ENCODE results near the gene AP4M1.

Gene AP4M1

GRCh38 chr7:100071018-100071723, 30.3 kb upstream of the AP4M1 start:
- Histone ChIP-seq H3K4me1 (ENCODE audit: control insufficient read depth, insufficient read depth, low read length) (no peaks in the 10 kb centered on the region), H3K9me3 (replicated peaks; ENCODE audit: low read length) (peaks cover 25% of the 10 kb centered on the region), H3K4me2 (ENCODE audit: low read length) (no peak overlapping the region), H3K9ac (ENCODE audit: low read depth, low read length) (no peak overlapping the region), H3K27me3 (ENCODE audit: control insufficient read depth, insufficient read depth, low read length) (no peaks in the 10 kb centered on the region), H3K4me3 (ENCODE audit: low read length) (no peak overlapping the region), H3K36me3 (ENCODE audit: insufficient read depth, low read length) (peaks cover 69% of the 10 kb centered on the region)

- Histone ChIP-seq H3K4me3 (ENCODE audit: low read length) (no peak overlapping the region), H3K9me3 (replicated peaks; ENCODE audit: low read length) (peaks cover 25% of the 10 kb centered on the region), H3K4me2 (ENCODE audit: low read length) (no peak overlapping the region), H3K4me1 (ENCODE audit: control insufficient read depth, insufficient read depth, low read length) (no peaks in the 10 kb centered on the region), H3K36me3 (ENCODE audit: insufficient read depth, low read length) (peaks cover 79% of the 10 kb centered on the region), H3K27me3 (ENCODE audit: control insufficient read depth, insufficient read depth, low read length) (no peaks in the 10 kb centered on the region), H3K9ac (ENCODE audit: low read depth, low read length) (no peak overlapping the region)
Observed at GRCh38 chr7:100072462-100072861, 29.0 kb upstream of the AP4M1 start.

GRCh38 chr7:100074841-100075240, 26.6 kb upstream of the AP4M1 start:
- H3K9ac ChIP-seq (ENCODE audit: low read depth, low read length) = no peak overlapping the region
- H3K4me2 ChIP-seq (ENCODE audit: low read length) = no peak overlapping the region
- peaks cover 25% of the 10 kb centered on the region for H3K9me3 ChIP-seq (replicated peaks; ENCODE audit: low read length)
- H3K4me1 ChIP-seq (ENCODE audit: control insufficient read depth, insufficient read depth, low read length) = peaks cover 3% of the 10 kb centered on the region
- H3K27me3 ChIP-seq (ENCODE audit: control insufficient read depth, insufficient read depth, low read length) = no peaks in the 10 kb centered on the region
- no peak overlapping the region for H3K4me3 ChIP-seq (ENCODE audit: low read length)
- peaks cover 89% of the 10 kb centered on the region for H3K36me3 ChIP-seq (ENCODE audit: insufficient read depth, low read length)

GRCh38 chr7:100075418-100075817, 26.0 kb upstream of the AP4M1 start:
- Histone ChIP-seq H3K9me3 (replicated peaks; ENCODE audit: low read length) (peaks cover 23% of the 10 kb centered on the region), H3K4me3 (ENCODE audit: low read length) (no peak overlapping the region), H3K27me3 (ENCODE audit: control insufficient read depth, insufficient read depth, low read length) (no peaks in the 10 kb centered on the region), H3K9ac (ENCODE audit: low read depth, low read length) (no peak overlapping the region), H3K4me1 (ENCODE audit: control insufficient read depth, insufficient read depth, low read length) (peaks cover 9% of the 10 kb centered on the region), H3K36me3 (ENCODE audit: insufficient read depth, low read length) (peaks cover 87% of the 10 kb centered on the region), H3K4me2 (ENCODE audit: low read length) (no peak overlapping the region)

- Histone ChIP-seq H3K36me3 (ENCODE audit: insufficient read depth, low read length) (peaks cover 73% of the 10 kb centered on the region), H3K4me2 (ENCODE audit: low read length) (no peak overlapping the region), H3K9ac (ENCODE audit: low read depth, low read length) (no peak overlapping the region), H3K9me3 (replicated peaks; ENCODE audit: low read length) (peaks cover 5% of the 10 kb centered on the region), H3K4me3 (ENCODE audit: low read length) (no peak overlapping the region), H3K4me1 (ENCODE audit: control insufficient read depth, insufficient read depth, low read length) (peaks cover 9% of the 10 kb centered on the region), H3K27me3 (ENCODE audit: control insufficient read depth, insufficient read depth, low read length) (no peaks in the 10 kb centered on the region)
Observed at GRCh38 chr7:100077205-100077604, 24.2 kb upstream of the AP4M1 start.

- H3K4me2 ChIP-seq (ENCODE audit: low read length) = no peak overlapping the region
- no peaks in the 10 kb centered on the region for H3K27me3 ChIP-seq (ENCODE audit: control insufficient read depth, insufficient read depth, low read length)
- peaks cover 54% of the 10 kb centered on the region for H3K36me3 ChIP-seq (ENCODE audit: insufficient read depth, low read length)
- peaks cover 15% of the 10 kb centered on the region for H3K4me1 ChIP-seq (ENCODE audit: control insufficient read depth, insufficient read depth, low read length)
- no peak overlapping the region for H3K9ac ChIP-seq (ENCODE audit: low read depth, low read length)
- H3K4me3 ChIP-seq (ENCODE audit: low read length) = no peak overlapping the region
- H3K9me3 ChIP-seq (replicated peaks; ENCODE audit: low read length) = no peaks in the 10 kb centered on the region
Observed at GRCh38 chr7:100079024-100079560, 22.4 kb upstream of the AP4M1 start.

GRCh38 chr7:100080907-100081534, 20.4 kb upstream of the AP4M1 start:
- Histone ChIP-seq H3K27me3 (ENCODE audit: control insufficient read depth, insufficient read depth, low read length) (no peaks in the 10 kb centered on the region), H3K4me1 (ENCODE audit: control insufficient read depth, insufficient read depth, low read length) (peaks cover 15% of the 10 kb centered on the region), H3K36me3 (ENCODE audit: insufficient read depth, low read length) (peaks cover 35% of the 10 kb centered on the region), H3K4me3 (ENCODE audit: low read length) (peak overlapping the region; percentile 98), H3K9ac (ENCODE audit: low read depth, low read length) (peak overlapping the region; percentile 100), H3K9me3 (replicated peaks; ENCODE audit: low read length) (no peaks in the 10 kb centered on the region), H3K4me2 (ENCODE audit: low read length) (peak overlapping the region; percentile 87)

GRCh38 chr7:100081535-100082102, 19.8 kb upstream of the AP4M1 start, which contains the start of gene ZNF3:
Gene ZNF3 (minus strand): TSS chr7:100081723. CDS start chr7:100077357, 4,366 bp downstream.
- H3K4me3 ChIP-seq (ENCODE audit: low read length) = peak within 1 kb of the TSS; percentile 98
- no peaks in the 10 kb centered on the region for H3K9me3 ChIP-seq (replicated peaks; ENCODE audit: low read length)
- H3K4me1 ChIP-seq (ENCODE audit: control insufficient read depth, insufficient read depth, low read length) = peaks cover 17% of the 10 kb centered on the region
- peaks cover 30% of the 10 kb centered on the region for H3K36me3 ChIP-seq (ENCODE audit: insufficient read depth, low read length)
- H3K9ac ChIP-seq (ENCODE audit: low read depth, low read length) = peak within 1 kb of the TSS; percentile 100
- peak within 1 kb of the TSS; percentile 87 for H3K4me2 ChIP-seq (ENCODE audit: low read length)
- no peaks in the 10 kb centered on the region for H3K27me3 ChIP-seq (ENCODE audit: control insufficient read depth, insufficient read depth, low read length)

- H3K4me3 ChIP-seq (ENCODE audit: low read length) = no peak overlapping the region
- H3K36me3 ChIP-seq (ENCODE audit: insufficient read depth, low read length) = peaks cover 21% of the 10 kb centered on the region
- no peak overlapping the region for H3K9ac ChIP-seq (ENCODE audit: low read depth, low read length)
- H3K9me3 ChIP-seq (replicated peaks; ENCODE audit: low read length) = no peaks in the 10 kb centered on the region
- no peaks in the 10 kb centered on the region for H3K27me3 ChIP-seq (ENCODE audit: control insufficient read depth, insufficient read depth, low read length)
- H3K4me2 ChIP-seq (ENCODE audit: low read length) = no peak overlapping the region
- H3K4me1 ChIP-seq (ENCODE audit: control insufficient read depth, insufficient read depth, low read length) = peaks cover 29% of the 10 kb centered on the region
Observed at GRCh38 chr7:100082978-100083377, 18.5 kb upstream of the AP4M1 start.

- Histone ChIP-seq H3K4me1 (ENCODE audit: control insufficient read depth, insufficient read depth, low read length) (peaks cover 37% of the 10 kb centered on the region), H3K36me3 (ENCODE audit: insufficient read depth, low read length) (peaks cover 7% of the 10 kb centered on the region), H3K4me2 (ENCODE audit: low read length) (no peak overlapping the region), H3K9me3 (replicated peaks; ENCODE audit: low read length) (no peaks in the 10 kb centered on the region), H3K4me3 (ENCODE audit: low read length) (no peak overlapping the region), H3K27me3 (ENCODE audit: control insufficient read depth, insufficient read depth, low read length) (no peaks in the 10 kb centered on the region), H3K9ac (ENCODE audit: low read depth, low read length) (no peak overlapping the region)
Observed at GRCh38 chr7:100085515-100085914, 15.9 kb upstream of the AP4M1 start.

GRCh38 chr7:100087055-100087750, 14.2 kb upstream of the AP4M1 start:
- H3K9ac ChIP-seq (ENCODE audit: low read depth, low read length) = peak overlapping the region; percentile 65
- H3K27me3 ChIP-seq (ENCODE audit: control insufficient read depth, insufficient read depth, low read length) = no peaks in the 10 kb centered on the region
- peak overlapping the region; percentile 40 for H3K4me2 ChIP-seq (ENCODE audit: low read length)
- H3K4me1 ChIP-seq (ENCODE audit: control insufficient read depth, insufficient read depth, low read length) = peaks cover 44% of the 10 kb centered on the region
- no peaks in the 10 kb centered on the region for H3K9me3 ChIP-seq (replicated peaks; ENCODE audit: low read length)
- peaks cover 20% of the 10 kb centered on the region for H3K36me3 ChIP-seq (ENCODE audit: insufficient read depth, low read length)
- no peak overlapping the region for H3K4me3 ChIP-seq (ENCODE audit: low read length)

Data from skeletal muscle satellite cell (primary cell).